Activated T-cell treated with anti-CD3 and anti-CD28 coated beads, Interleukin-2, amount 50 U/mL, for 4 hours (primary cell): ENCODE measurements around the gene RNLS. TPM values are rescaled to one million over a fixed set of nuclear protein-coding genes. Genes with fewer than 3 reads are reported as not detected.

Source experiments
- ATAC-seq, 2 donors: fragments of 200-7000 bp; cut with Tn5 transposase; one replicate each; pipeline ENCODE4 v1.10.0; 2021
- DNase-seq: peaks from one replicate; pipeline ENCODE4 v3.0.0-alpha.2; 2020
- H3K27me3 Mint-ChIP-seq: one replicate; pipeline ENCODE4 v1.8.0; 2021; ENCODE audit warnings: low read depth, mixed read lengths
- H3K36me3 Mint-ChIP-seq: one replicate; pipeline ENCODE4 v1.8.0; 2022; ENCODE audit warnings: mixed read lengths; ENCODE audit not compliant: insufficient read depth
- H3K4me1 Mint-ChIP-seq: one replicate; pipeline ENCODE4 v1.8.0; 2021; ENCODE audit warnings: low read depth, mixed read lengths
- H3K4me3 Mint-ChIP-seq: one replicate; pipeline ENCODE4 v1.8.0; 2021; ENCODE audit warnings: mild to moderate bottlenecking, moderate library complexity, mixed read lengths
- H3K9me3 Mint-ChIP-seq: one replicate; pipeline ENCODE4 v1.8.0; 2021; ENCODE audit warnings: mixed read lengths
- total RNA-seq, 3 donors: library from RNA; stranded (reverse); gene quantifications; one replicate each; pipeline ENCODE4 v1.2.1, GENCODE V29; 2021

RNLS gene
- total RNA-seq, 3 donors from 2014 or later, result 3.4 to 5.5 (median 5.4) TPM

DNA sequence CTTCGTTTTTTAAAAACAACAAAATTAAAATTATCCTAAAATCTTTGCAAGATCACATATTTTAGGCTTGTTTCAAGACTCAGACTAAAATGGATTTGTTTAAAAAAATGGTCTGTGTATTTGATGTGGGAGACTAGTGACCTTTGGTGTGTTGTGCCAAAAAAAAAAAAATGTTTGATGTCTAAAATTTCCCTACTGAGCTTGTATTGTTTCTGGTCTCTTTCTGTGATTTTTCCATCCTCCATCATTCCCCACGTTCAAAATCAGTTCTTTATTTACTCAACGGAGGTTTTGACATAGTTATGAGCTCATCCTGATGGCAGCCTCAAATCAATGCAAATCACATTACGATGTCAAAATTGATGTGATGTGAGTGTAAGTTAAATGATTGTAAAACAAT, 326.2 kb downstream of the RNLS start:
- Mint-ChIP-seq H3K27me3 (no peaks in the 10 kb centered on the region), H3K36me3 (no peaks in the 10 kb centered on the region), H3K4me1 (peaks cover 3% of the 10 kb centered on the region), H3K9me3 (no peaks in the 10 kb centered on the region), H3K4me3 (no peak overlapping the region)
- ATAC-seq, result no peak
- DNase-seq, result no peak

GRCh38 chr10:88256013-88256680, 327.0 kb downstream of the RNLS start:
- Mint-ChIP-seq H3K36me3 (no peaks in the 10 kb centered on the region), H3K9me3 (no peaks in the 10 kb centered on the region), H3K4me3 (no peak overlapping the region), H3K27me3 (no peaks in the 10 kb centered on the region), H3K4me1 (peaks cover 3% of the 10 kb centered on the region)
- no peak for DNase-seq
- no peak for ATAC-seq

- ATAC-seq (peak; percentile 37 to 82), DNase-seq (no peak)
- no peaks in the 10 kb centered on the region for H3K9me3 Mint-ChIP-seq
- H3K27me3 Mint-ChIP-seq, result no peaks in the 10 kb centered on the region
- H3K36me3 Mint-ChIP-seq, result no peaks in the 10 kb centered on the region
- no peak overlapping the region for H3K4me3 Mint-ChIP-seq
- peaks cover 3% of the 10 kb centered on the region for H3K4me1 Mint-ChIP-seq
Measured at GRCh38 chr10:88254091-88254490, 329.0 kb downstream of the RNLS start.

GRCh38 chr10:88253622-88254021, 329.5 kb downstream of the RNLS start:
- ATAC-seq, result no peak
- DNase-seq, result no peak
- Mint-ChIP-seq H3K4me1 (peaks cover 3% of the 10 kb centered on the region), H3K27me3 (no peaks in the 10 kb centered on the region), H3K9me3 (no peaks in the 10 kb centered on the region), H3K4me3 (no peak overlapping the region), H3K36me3 (no peaks in the 10 kb centered on the region)

DNA sequence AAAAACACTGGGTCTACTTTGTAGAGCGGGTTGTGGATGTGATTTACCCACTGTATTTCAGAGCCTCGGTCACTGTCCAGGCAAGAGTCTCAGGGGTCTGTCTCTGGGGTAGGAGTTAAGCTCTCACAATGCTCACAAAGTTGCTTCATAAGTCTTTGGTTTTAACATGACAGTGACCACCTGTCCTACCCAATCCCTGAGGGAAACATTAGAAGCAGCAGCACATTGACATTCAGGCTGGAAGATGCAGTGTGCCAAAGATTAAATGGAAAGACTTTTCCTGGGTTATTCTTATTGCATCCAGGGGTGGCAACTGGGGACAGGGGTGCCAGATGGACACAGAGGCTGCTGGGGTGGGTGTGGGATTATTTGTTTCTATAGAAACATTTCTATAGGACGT, 330.0 kb downstream of the RNLS start:
- H3K4me1 Mint-ChIP-seq, result peaks cover 3% of the 10 kb centered on the region
- H3K4me3 Mint-ChIP-seq, result no peak overlapping the region
- ATAC-seq, result no peak
- H3K36me3 Mint-ChIP-seq, result no peaks in the 10 kb centered on the region
- DNase-seq, result no peak
- H3K27me3 Mint-ChIP-seq, result no peaks in the 10 kb centered on the region
- H3K9me3 Mint-ChIP-seq, result no peaks in the 10 kb centered on the region

- H3K27me3 Mint-ChIP-seq, result no peaks in the 10 kb centered on the region
- H3K36me3 Mint-ChIP-seq, result no peaks in the 10 kb centered on the region
- ATAC-seq (no peak), DNase-seq (no peak)
- H3K4me3 Mint-ChIP-seq, result no peak overlapping the region
- peaks cover 13% of the 10 kb centered on the region for H3K4me1 Mint-ChIP-seq
- H3K9me3 Mint-ChIP-seq, result no peaks in the 10 kb centered on the region
Measured at GRCh38 chr10:88249450-88249849, 333.7 kb downstream of the RNLS start.

DNA sequence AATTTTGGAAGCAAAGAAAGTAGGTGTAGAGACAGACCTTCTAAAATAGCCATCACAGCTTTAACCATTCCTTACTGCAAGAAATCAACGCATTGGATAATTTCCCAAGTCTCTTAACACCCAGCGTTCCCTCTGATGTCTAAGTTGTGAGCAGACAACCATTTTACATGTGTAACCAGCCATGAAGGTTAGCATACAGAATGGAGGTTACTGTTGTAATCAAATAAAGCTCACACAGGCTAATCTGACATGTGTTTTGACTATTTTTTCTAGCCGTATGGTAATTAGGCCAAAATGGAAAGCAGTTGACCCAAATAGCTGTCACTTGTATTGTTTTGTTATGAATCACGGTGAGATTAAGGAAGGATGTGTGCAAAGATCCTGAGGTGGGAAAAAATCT, 336.4 kb downstream of the RNLS start:
- no peak for ATAC-seq
- no peak for DNase-seq
- H3K4me1 Mint-ChIP-seq, result peaks cover 10% of the 10 kb centered on the region
- no peaks in the 10 kb centered on the region for H3K9me3 Mint-ChIP-seq
- no peak overlapping the region for H3K4me3 Mint-ChIP-seq
- no peaks in the 10 kb centered on the region for H3K27me3 Mint-ChIP-seq
- H3K36me3 Mint-ChIP-seq, result no peaks in the 10 kb centered on the region

DNA sequence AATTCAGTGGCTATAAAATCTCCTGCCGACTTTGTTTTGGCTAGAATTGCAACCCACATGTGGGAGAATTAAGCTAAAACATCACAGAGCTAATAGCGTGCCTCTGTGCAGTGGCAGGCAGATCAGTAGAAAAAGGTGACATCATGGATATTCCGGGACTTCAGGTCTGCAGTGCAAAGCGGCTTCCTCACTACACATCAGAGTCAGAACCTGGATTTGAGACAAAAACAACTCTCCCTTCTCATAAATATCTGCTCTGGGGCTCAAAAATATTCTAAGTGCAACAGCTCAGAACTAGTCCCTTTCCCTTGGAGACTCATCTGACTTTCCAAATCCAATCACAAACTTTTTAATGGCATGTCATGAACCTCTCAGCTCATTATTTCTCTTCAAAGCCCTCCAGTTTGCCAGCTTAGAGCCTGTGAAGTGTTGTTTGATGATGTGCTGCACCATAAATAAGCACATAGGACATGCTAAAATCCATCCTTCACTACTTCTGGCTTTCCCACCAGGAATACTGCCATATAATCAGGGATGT, 337.1 kb downstream of the RNLS start:
- no peak for ATAC-seq
- Mint-ChIP-seq H3K4me3 (no peak overlapping the region), H3K27me3 (no peaks in the 10 kb centered on the region), H3K4me1 (peaks cover 10% of the 10 kb centered on the region), H3K9me3 (no peaks in the 10 kb centered on the region), H3K36me3 (no peaks in the 10 kb centered on the region)
- DNase-seq, result no peak

DNA sequence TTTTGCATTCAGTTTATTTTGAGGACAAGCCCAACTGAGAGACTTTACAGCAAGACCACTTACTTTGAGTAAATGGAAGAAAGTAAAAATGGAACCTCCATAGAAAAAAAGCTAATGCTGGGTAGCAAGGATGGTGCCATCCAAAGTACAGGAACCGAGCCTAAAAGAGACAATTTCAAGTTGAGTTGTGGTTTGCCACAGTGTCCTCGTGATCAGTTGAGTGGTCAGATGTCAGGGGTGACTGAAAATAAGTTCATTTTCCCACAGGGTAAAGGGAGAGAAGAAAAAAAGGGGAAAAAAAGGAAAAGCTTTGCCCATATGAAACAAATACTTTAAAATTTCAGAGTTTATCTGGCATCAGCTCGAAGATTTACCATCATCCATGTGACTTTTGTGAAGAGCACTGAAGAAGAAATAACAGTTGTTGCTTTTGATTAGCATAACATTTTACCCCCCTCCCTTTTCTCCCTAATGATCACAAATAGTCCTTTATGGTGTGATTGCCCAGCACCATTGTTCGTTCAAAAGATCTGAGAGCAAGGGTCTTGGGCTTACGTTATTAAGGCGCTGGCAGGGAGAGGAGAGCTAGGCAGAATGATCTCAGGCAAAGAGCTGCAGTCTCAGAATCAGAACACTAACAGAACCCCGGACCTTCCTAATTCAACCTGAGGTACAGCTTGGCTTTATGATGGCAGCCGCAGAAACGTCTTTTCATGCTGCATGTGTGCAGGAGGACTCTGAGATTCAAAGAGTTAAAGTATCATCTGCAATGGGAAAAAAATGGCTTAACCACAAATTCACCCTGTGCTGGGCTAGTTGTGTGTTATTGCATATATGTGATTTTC, 338.1 kb downstream of the RNLS start:
- Mint-ChIP-seq H3K27me3 (no peaks in the 10 kb centered on the region), H3K9me3 (no peaks in the 10 kb centered on the region), H3K4me3 (no peak overlapping the region), H3K4me1 (peaks cover 10% of the 10 kb centered on the region), H3K36me3 (no peaks in the 10 kb centered on the region)
- ATAC-seq (no peak), DNase-seq (no peak)

- Mint-ChIP-seq H3K4me3 (no peak overlapping the region), H3K36me3 (no peaks in the 10 kb centered on the region), H3K4me1 (peaks cover 10% of the 10 kb centered on the region), H3K27me3 (no peaks in the 10 kb centered on the region), H3K9me3 (no peaks in the 10 kb centered on the region)
- no peak for DNase-seq
- ATAC-seq, result no peak
Measured at GRCh38 chr10:88243836-88244730, 339.0 kb downstream of the RNLS start.

GRCh38 chr10:88243202-88243744, 339.8 kb downstream of the RNLS start:
- H3K4me3 Mint-ChIP-seq, result no peak overlapping the region
- no peak for ATAC-seq
- H3K9me3 Mint-ChIP-seq, result no peaks in the 10 kb centered on the region
- no peak for DNase-seq
- peaks cover 10% of the 10 kb centered on the region for H3K4me1 Mint-ChIP-seq
- no peaks in the 10 kb centered on the region for H3K27me3 Mint-ChIP-seq
- no peaks in the 10 kb centered on the region for H3K36me3 Mint-ChIP-seq

DNA sequence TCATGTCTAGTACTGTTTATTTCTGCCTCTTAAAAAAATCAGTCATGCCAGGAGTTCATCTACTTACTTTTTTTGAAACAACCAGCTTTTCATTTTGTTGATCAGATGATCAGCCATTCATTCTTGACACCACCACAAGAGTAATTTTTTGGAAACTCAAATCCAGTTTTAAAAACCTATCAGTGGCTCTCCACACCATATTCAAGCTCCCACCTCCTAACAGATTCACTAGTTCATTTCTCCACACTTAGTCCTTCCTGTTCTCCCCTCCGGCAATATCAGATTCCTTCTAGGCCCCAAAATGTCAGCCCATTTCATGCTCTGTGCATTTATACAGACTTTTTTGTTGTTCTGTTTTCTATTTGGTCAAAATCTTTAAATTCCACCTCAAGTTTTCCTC, 341.6 kb downstream of the RNLS start:
- H3K4me1 Mint-ChIP-seq, result peaks cover 9% of the 10 kb centered on the region
- DNase-seq, result no peak
- H3K27me3 Mint-ChIP-seq, result no peaks in the 10 kb centered on the region
- ATAC-seq, result no peak
- no peak overlapping the region for H3K4me3 Mint-ChIP-seq
- no peaks in the 10 kb centered on the region for H3K9me3 Mint-ChIP-seq
- H3K36me3 Mint-ChIP-seq, result no peaks in the 10 kb centered on the region

- no peaks in the 10 kb centered on the region for H3K27me3 Mint-ChIP-seq
- H3K9me3 Mint-ChIP-seq, result no peaks in the 10 kb centered on the region
- H3K4me1 Mint-ChIP-seq, result peaks cover 3% of the 10 kb centered on the region
- no peak overlapping the region for H3K4me3 Mint-ChIP-seq
- no peak for DNase-seq
- no peak for ATAC-seq
- H3K36me3 Mint-ChIP-seq, result no peaks in the 10 kb centered on the region
Measured at GRCh38 chr10:88239212-88239611, 343.9 kb downstream of the RNLS start.

GRCh38 chr10:88238615-88238914, 344.6 kb downstream of the RNLS start:
- Mint-ChIP-seq H3K9me3 (no peaks in the 10 kb centered on the region), H3K36me3 (no peaks in the 10 kb centered on the region), H3K4me3 (no peak overlapping the region), H3K4me1 (peaks cover 3% of the 10 kb centered on the region), H3K27me3 (no peaks in the 10 kb centered on the region)
- ATAC-seq (no peak), DNase-seq (no peak)
